ENCODE results near the gene CABCOCO1. TPM values are rescaled to one million over a fixed set of nuclear protein-coding genes. Genes with fewer than 3 reads are reported as not detected.
A peak's percentile ranks its signal among the peaks of the same experiment; 100 is the strongest.

Gene CABCOCO1
- total RNA-seq, 1 experiment from 2014 or later: 0.91 TPM

DNA sequence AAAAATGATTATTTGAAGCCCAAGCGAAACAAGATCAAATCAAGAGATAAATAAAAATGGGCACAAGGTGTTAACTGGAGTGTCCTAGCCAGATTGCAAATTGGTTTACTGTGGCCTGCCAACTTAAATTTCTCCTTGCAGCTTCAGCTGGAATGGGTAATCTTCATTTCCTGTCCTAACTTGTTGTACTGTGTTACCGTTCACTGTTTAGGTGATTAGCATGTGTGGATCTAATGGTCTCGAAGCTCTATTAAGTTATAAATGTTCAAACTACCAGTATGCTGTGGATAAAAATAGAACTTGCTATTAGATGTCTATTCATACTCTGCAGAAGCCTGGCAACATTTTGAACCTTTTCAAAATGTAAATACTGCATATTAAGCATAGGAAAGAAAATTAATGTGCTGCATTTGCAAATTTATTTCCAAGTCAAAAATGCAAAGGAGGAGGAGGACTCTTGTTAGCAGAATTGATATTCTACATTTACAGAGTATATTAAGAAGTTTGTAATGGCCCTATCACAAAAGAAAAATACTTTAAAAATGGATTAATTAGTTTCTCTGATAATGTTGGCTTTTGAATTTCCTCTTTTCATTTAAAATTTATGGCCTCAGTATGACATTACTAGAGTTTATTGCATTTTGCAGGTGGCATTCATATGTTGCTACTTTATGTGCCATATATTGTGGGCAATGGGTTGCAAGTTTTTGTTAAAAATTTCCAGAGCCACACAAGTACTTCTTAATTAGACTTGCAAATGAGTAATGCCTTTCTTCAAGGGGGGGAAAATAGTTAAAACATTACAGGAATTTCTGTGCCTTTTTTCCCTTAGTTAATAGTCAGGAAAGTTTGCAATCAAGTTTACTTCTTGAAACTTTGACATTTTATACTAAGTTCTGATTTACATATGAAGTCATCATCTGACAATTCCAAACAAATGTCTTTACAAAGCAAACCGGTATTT lies 92.1 kb downstream of the CABCOCO1 start:
- DNase-seq (ENCODE audit: low spot score): no peak

GRCh38 chr10:61757001-61757400 lies 94.3 kb downstream of the CABCOCO1 start:
- no peak for DNase-seq (ENCODE audit: low spot score)

DNA sequence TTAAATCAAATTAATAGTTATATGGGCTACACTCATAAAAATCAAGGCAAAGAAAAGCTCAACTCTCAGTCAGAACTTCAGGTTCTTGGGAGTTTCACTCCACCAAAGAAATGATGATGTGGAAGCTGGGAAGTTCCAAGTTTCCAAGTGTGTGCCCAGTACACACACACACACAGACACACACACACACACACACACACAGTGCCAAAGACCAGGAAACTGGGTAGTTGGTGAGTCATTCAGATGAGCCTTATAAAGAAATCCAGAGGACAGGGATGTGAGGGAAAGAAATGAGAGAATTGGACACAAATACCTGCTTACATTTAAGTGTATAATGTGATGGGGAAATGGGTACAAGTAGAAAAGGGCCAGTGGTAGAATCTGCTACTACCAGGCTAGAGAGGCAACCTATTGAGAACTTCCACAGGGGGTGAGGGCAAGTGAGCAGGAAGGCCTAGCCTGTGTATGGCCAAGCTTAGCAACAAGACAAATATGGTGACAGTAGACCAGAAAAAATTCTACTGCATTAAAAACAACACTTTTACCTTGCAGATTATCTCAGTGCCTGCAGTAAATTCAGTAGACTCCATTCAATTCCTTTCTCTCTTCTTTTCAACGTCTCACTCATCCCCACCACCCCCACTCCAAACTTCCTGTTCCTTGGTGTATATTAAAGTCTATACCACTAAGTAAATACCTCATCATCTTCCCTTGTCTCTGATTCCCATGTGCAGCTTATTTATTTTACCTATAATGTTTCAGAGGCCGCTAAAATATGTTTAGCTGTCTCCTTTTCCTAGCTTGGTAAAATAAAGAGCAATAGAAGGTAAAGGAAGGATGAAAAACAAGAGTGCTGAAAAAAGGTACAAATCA lies 95.0 kb downstream of the CABCOCO1 start:
- peak; percentile 87 for DNase-seq (ENCODE audit: low spot score)

- no peak for DNase-seq (ENCODE audit: low spot score)
These were observed 95.7 kb downstream of the CABCOCO1 start for GRCh38 chr10:61758433-61758832.

DNA sequence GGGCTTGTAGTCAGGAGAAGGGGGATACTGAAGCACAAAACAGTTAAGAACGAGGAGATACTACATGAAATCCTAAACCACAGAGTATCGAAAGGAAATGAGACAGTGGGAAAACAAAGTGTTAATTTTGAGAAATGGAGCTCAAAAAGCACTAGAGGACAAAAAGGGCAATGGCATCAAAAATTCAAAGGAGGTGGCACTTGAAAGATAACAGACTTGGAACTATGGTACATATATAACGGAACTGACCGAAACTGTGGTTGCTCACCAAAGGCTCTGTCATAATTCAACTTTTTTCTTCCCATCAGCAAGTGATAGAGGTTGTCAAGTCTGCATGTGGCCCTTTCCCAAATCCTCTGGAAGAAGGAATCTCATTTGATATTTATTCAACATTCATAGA lies 97.0 kb downstream of the CABCOCO1 start:
- DNase-seq (ENCODE audit: low spot score): no peak

DNA sequence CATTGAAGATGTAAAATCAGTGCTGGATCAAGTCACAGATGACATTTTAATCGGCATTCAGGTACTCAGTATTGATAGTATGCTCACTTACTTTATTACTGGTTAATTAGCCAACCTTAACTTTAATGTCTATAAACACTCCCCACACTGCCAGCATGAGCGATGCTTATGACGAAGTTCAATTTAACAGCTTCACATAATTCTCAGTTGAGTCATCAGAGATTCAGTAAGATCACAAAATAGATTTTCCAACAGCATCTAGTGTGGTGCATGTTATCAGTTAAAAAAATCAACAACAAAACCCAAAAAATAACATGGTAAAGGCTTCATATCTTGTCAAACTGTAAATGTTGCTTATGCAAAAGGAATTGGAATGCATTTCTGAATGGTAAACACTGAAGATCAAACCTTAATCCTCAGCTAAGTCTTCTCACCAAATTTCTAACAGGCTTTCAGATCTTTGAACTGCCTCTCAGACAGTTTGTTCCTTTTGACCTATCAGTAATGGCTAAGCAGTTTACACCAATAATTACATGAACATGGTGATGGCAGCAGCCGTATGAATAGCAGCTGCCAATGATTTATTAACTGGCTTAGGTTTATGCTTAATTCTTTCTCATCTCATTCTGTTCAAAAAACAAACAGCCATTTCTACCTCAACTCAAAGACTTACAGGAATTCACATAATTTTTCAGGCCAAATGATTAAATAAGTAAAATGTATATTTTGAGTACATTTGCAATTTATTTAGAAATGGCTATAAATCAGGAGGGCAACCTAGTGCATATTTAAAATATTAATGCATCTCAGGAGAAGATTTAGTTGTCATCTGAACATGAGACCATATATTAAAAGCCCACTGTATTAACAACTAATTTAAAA lies 98.5 kb downstream of the CABCOCO1 start:
- peak; percentile 39 for DNase-seq (ENCODE audit: low spot score)

GRCh38 chr10:61761825-61762217 lies 99.1 kb downstream of the CABCOCO1 start:
- no peak for DNase-seq (ENCODE audit: low spot score)

- no peak for DNase-seq (ENCODE audit: low spot score)
These were observed 101.0 kb downstream of the CABCOCO1 start for GRCh38 chr10:61763778-61764177.

GRCh38 chr10:61764486-61764885 lies 101.8 kb downstream of the CABCOCO1 start:
- no peak for DNase-seq (ENCODE audit: low spot score)

DNA sequence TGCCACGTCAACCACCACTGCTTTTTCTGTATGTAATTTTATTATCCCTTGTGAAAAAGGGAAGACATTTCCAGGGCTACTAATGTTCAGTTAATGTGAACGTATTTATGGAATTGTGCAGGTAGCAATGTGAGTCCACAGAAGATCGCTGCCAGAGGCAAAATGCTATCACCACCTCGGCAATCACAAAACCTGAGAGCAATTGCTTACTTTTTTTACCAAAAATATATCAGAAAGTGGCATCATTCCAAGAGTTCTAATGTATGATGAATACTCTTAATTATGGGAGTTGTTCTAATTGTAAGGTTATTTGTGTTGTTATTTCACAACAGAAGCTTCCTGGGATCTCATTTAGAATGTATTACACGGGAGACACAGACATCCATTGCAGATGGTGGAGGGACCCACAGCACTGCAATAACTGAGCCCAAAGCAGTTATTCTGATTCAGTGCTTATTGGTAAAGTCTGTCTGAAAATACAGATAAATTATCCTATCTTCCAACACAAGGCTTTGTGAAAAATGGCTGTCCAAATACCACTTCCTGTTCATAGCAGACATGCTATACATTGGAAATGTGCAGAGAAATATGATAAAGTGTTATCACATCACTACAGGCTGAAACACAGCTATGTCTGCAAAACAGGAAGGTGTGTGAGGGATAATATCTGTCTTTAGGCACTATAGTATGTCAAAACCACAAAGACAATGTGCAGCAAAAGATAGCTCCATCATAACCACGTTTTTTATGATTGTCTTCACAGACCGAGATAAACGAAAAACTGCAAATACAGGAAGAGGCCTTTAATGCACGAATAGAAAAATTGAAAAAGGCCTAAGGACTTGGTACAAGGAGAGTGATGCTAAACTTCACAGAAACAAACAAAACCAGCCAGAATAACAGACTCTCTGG lies 102.7 kb downstream of the CABCOCO1 start:
- no peak for DNase-seq (ENCODE audit: low spot score)

- DNase-seq (ENCODE audit: low spot score): no peak
These were observed 104.2 kb downstream of the CABCOCO1 start for GRCh38 chr10:61766927-61767326.

- no peak for DNase-seq (ENCODE audit: low spot score)
These were observed 111.3 kb downstream of the CABCOCO1 start for GRCh38 chr10:61774031-61774430.

DNA sequence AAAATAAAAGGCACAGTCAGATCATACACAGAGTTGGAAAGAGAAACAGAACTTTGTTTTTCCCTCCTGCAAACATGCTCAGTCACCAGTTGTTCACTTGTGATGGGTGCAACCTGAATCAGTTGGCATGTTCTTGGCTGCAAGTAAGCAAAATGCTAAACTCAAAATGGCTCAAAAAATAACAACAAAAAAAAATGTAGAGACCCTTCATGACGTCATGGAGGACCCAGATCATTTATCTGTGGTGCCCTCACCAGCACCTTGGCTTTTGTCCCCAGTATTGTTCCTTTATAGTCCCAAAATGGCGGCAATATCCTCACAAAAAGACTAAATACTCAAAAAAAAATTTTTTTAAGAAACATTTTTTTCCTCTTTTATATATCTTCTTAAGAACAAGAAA lies 112.4 kb downstream of the CABCOCO1 start:
- DNase-seq (ENCODE audit: low spot score): no peak

- no peak for DNase-seq (ENCODE audit: low spot score)
These were observed 114.0 kb downstream of the CABCOCO1 start for GRCh38 chr10:61776615-61777266.

GRCh38 chr10:61778137-61778536 lies 115.4 kb downstream of the CABCOCO1 start:
- no peak for DNase-seq (ENCODE audit: low spot score)

DNA sequence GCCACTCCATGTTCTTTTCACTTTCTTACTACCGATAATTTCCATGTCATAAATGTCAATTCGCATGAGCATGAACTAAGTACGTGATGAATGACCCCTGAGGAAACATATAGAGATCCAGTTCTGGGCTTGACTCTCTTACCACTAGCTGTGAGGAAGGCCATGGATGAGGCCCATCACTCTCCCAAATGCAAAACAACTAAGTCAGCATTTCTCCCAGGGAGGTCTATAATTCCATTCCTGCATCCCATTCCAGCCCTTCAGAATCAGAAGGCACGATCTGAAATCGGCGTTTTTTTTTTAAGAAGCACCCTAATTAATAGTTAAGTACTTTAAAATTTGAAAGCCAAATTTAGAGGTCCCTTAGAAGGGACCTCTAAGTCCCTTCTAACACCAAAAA lies 116.5 kb downstream of the CABCOCO1 start:
- no peak for DNase-seq (ENCODE audit: low spot score)

GRCh38 chr10:61779950-61780659 lies 117.4 kb downstream of the CABCOCO1 start:
- DNase-seq (ENCODE audit: low spot score): peak; percentile 40

- DNase-seq (ENCODE audit: low spot score): no peak
These were observed 118.0 kb downstream of the CABCOCO1 start for GRCh38 chr10:61780732-61781131.

DNA sequence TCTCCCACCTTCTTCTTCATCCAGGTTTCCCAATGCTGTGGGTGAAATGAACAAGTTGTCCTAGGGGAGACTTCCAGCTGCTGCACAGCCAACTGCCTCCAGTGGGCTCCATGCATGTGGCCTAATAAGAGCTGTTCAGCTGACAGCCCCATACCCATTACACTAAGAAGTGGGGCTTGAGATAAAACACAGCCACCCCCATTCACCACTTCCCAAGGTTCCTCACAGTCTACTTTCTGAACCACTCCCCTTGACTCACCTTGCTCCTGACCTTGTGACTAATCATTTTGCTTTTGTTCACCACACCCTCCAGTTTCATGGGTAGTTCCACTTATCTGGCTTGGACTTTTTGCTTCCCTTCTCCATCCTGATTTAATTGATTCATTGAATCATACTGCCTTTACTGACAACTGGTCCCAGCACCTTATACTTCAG lies 119.3 kb downstream of the CABCOCO1 start:
- no peak for DNase-seq (ENCODE audit: low spot score)

All from H4 (cell line).